Mesodermal cell (in vitro differentiated cells): ENCODE measurements around the gene SLC44A1. TPM values are rescaled to one million over a fixed set of nuclear protein-coding genes. Genes with fewer than 3 reads are reported as not detected.

Experiments
- H3K27ac ChIP-seq: 2 replicates; pipeline ENCODE4 v1.7.0; 2013; ENCODE audit warnings: mild to moderate bottlenecking, low read depth, low read length, moderate library complexity; ENCODE audit not compliant: severe bottlenecking
- H3K36me3 ChIP-seq: 2 replicates; pipeline ENCODE4 v1.7.1; 2013; ENCODE audit warnings: mild to moderate bottlenecking, low read length, moderate library complexity; ENCODE audit not compliant: control insufficient read depth, insufficient read depth
- H3K4me1 ChIP-seq: one replicate; pipeline ENCODE4 v1.7.1; 2013; ENCODE audit warnings: mild to moderate bottlenecking, low read length; ENCODE audit not compliant: insufficient read depth, control insufficient read depth, poor library complexity, severe bottlenecking
- H3K4me3 ChIP-seq: 2 replicates; pipeline ENCODE4 v1.7.0; 2013; ENCODE audit warnings: low read length, control low read depth, mild to moderate bottlenecking; ENCODE audit not compliant: insufficient read depth, poor library complexity, severe bottlenecking; ENCODE audit errors: extremely low read depth
- H3K9me3 ChIP-seq: 2 replicates; pipeline ENCODE4 v1.7.1; 2013; ENCODE audit warnings: mild to moderate bottlenecking, low read length, moderate library complexity; ENCODE audit not compliant: control insufficient read depth
- WGBS, 2 experiments: methylation state at CpG; one replicate each; pipeline ENCODE4 v1.1.5; 2013; ENCODE audit warnings: missing lambda C conversion rate in 2 of 2; ENCODE audit not compliant: insufficient coverage in 2 of 2; 5-methylcytosine and 5-hydroxymethylcytosine counted together
- polyA plus RNA-seq, 2 experiments: library from polyadenylated mRNA; stranded (reverse); fragments of 50-300 nt; gene quantifications; one replicate each; pipeline ENCODE4 v1.2.3, GENCODE V29; 2013

SLC44A1 gene
- 54.9 TPM for polyA plus RNA-seq (2013, experiment 1 of 2)
- 49.1 TPM for polyA plus RNA-seq (2013, experiment 2 of 2)

DNA sequence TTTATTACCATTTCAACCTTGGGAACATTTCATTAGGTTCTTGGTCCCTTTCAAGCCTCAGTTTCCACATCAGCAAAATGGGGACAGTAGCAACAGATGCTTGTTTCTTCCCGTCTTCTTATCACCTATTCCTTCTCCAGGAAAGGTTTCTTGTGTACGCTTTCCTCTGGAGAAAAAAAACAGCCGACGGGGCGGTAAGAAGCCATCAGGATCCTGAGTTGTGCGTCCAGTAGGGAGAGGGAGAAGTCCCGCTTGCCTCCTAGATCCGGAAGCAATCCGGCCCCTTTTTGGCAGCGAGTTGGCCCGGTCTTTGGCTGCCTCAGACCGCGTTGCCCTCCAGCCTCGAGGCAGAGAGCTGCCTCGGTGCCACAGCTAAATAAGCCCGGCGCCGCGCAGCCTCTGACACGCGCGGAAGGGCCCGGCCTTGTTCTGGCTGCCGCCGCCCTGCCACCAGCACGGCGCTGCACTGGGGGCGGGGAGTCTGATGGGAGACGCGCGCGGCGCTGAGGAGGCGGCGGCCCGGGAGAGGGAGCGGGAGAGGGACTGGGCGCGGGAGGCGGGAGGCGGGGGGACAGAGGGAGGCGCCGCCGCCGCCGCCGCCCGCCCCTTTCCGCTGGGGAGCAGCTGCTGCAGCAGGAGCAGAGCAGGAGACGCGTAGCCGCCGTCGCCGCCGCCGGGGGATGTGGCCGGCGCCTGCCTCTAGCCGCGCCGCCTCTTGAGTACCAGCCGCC lies at the start of gene SLC44A1:
Gene SLC44A1 (plus strand): TSS at position 649 of the 731 bp plus-strand sequence. CDS start 218 bp downstream, outside the sequence.
- Histone ChIP-seq H3K27ac (peak within 1 kb of the TSS; percentile 89), H3K4me1 (peaks cover 33% of the 10 kb centered on the region)
- 1 to 4% methylated on average over 42 to 46 of the region's 63 CpGs for WGBS, 2 experiments

DNA sequence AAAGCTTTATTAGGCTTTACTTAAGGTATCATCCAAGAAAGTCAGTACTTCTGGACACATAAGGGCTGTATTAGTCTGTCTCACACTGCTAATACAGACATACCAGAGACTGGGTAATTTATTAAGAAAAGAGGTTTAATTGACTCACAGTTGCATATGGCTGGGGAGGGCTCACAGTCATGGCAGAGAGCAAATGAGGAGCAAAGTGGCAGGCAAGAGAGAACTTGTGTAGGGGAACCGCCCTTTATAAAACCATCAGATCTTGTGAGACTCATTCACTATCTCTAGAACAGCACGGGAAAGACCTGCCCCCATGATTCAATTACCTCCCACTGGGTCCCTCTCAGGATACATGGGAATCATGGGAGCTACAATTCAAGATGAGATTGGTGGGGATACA lies 49.2 kb upstream of the SLC44A1 start:
- Histone ChIP-seq H3K9me3 (no peaks in the 10 kb centered on the region), H3K4me3 (no peak overlapping the region), H3K4me1 (no peaks in the 10 kb centered on the region), H3K27ac (no peak overlapping the region), H3K36me3 (no peaks in the 10 kb centered on the region)
- 100% methylated on average over 1 of the region's 2 CpGs for WGBS, 2 experiments

More for the DNA sequence above, at the start of gene SLC44A1:
- Histone ChIP-seq H3K9me3 (no peaks in the 10 kb centered on the region), H3K4me3 (peak within 1 kb of the TSS; percentile 97), H3K36me3 (no peaks in the 10 kb centered on the region)

DNA sequence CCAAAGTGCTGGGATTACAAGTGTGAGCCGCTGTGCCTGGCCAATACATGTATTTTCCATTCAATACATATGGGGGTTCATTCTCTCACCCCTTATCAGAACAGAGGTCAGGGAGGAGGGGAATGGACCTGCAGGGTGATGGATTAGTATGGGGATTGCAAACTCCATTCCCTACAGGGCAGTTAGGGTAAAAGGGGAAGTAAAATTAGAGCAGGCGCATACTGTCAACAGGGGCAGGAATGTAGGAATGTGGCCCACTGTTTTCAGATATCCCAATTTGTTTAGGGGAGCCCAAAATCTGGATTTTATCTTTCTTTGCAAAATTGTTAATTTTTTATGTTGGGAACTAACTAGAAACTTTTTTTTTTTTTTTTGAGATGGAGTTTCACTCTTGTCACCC lies 46.4 kb upstream of the SLC44A1 start:
- 100% methylated on average over 1 of the region's 2 CpGs for WGBS, 2 experiments
- H3K4me1 ChIP-seq, result no peaks in the 10 kb centered on the region
- H3K9me3 ChIP-seq, result no peaks in the 10 kb centered on the region
- H3K36me3 ChIP-seq, result no peaks in the 10 kb centered on the region
- H3K27ac ChIP-seq, result no peak overlapping the region
- H3K4me3 ChIP-seq, result no peak overlapping the region

DNA sequence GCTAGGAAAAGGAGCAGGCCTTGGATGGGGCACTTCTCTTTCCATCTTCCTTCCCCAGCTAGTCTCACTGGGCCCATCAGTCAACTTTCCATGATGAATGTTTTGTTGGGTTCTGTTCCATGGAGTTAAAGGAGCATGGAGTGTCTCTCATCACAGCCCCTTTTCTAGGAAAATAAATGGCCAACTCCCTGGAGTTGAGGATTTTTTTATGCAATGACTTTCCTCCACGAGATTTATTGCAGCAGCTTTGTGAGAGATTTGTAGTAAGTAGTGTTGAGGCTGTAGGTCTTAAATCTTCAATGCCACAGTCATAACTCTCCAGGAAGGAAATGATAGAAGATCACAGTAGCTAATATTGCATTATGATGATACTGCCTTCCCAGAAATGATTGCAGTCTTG lies 45.6 kb upstream of the SLC44A1 start:
- H3K9me3 ChIP-seq, result no peaks in the 10 kb centered on the region
- no peaks in the 10 kb centered on the region for H3K36me3 ChIP-seq
- H3K4me1 ChIP-seq, result no peaks in the 10 kb centered on the region
- no peak overlapping the region for H3K27ac ChIP-seq
- no peak overlapping the region for H3K4me3 ChIP-seq
- WGBS, 2 experiments, result 80 to 100% methylated on average over 1 of the region's 1 CpG

DNA sequence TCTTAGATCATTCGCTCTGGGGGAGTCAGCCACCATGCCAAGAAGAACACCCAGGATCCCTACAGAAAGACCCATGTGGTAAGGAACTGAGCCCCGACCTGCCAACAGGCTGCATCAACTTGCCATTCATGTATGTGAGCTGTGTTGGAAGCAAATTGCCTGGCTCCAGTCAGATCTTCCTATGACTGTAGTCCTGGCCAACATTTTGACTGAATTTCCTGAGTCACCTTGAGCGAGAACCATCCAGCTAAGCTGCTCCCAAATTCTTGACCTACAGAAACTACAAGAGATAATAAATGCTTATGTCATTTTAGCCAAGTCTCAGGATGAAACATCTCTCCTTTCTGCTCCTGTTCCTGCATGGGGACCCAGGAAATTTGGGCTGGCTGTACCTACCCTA lies 40.0 kb upstream of the SLC44A1 start:
- Histone ChIP-seq H3K27ac (no peak overlapping the region), H3K4me3 (no peak overlapping the region), H3K4me1 (no peaks in the 10 kb centered on the region), H3K36me3 (no peaks in the 10 kb centered on the region), H3K9me3 (no peaks in the 10 kb centered on the region)
- WGBS, 2 experiments, result 86 to 92% methylated on average over 1 to 2 of the region's 3 CpGs

DNA sequence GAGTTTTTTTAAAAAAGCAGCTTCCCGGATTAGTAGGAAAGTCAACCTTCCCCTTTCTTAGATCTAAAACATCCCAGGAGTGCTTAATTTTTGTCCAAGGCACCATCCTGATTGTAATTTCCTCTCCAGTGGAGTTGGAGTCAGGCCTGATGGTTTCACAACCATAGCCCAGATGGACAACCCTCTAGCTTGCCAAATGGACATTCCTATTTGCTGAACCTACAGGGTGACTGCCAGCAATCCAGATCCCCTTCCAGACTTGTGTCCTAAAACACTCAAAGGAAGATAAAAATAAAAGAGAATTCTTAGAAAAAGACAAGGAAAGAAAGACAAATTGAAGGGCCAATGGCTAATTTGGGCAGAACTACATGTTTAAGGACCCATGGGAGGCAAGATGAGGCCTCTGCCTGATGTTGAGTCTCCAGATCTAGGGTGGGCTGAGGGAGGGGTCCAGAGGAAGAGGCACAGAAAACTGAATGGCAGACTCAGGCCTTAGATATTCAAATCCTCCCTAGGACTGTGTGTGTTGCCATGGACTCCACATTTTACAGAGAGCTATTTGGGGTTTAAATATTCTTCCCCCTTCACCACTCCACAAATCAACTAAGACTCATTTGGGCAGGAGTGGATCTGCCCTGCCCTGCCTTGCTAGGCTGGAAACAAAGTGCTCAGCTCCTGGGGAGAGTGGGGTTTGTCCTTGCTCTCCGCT lies 38.5 kb upstream of the SLC44A1 start:
- Histone ChIP-seq H3K4me3 (no peak overlapping the region), H3K4me1 (no peaks in the 10 kb centered on the region), H3K27ac (no peak overlapping the region), H3K9me3 (no peaks in the 10 kb centered on the region), H3K36me3 (no peaks in the 10 kb centered on the region)
- WGBS, 2 experiments, result 100% methylated on average over 1 to 2 of the region's 2 CpGs

DNA sequence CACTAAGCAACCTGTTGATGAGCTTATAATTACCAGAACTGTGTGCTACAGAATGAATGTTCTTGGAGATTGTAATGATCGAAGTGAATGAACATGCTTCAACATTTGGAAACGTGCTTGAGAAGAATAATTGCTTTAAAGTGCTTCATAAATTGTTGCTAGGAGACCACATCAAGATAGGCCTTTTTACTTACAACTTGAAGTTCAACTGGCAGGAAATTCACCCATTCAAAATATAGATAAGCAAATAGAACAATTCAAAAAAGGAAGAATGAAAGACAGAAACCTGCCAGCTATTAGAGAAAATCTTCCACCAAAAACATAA lies 38.0 kb upstream of the SLC44A1 start:
- Histone ChIP-seq H3K4me3 (no peak overlapping the region), H3K9me3 (no peaks in the 10 kb centered on the region), H3K27ac (no peak overlapping the region), H3K4me1 (no peaks in the 10 kb centered on the region), H3K36me3 (no peaks in the 10 kb centered on the region)
- WGBS, 2 experiments, result 100% methylated on average over 1 of the region's 2 CpGs; no CpG with 5 or more reads in 1 of the 2 experiments

DNA sequence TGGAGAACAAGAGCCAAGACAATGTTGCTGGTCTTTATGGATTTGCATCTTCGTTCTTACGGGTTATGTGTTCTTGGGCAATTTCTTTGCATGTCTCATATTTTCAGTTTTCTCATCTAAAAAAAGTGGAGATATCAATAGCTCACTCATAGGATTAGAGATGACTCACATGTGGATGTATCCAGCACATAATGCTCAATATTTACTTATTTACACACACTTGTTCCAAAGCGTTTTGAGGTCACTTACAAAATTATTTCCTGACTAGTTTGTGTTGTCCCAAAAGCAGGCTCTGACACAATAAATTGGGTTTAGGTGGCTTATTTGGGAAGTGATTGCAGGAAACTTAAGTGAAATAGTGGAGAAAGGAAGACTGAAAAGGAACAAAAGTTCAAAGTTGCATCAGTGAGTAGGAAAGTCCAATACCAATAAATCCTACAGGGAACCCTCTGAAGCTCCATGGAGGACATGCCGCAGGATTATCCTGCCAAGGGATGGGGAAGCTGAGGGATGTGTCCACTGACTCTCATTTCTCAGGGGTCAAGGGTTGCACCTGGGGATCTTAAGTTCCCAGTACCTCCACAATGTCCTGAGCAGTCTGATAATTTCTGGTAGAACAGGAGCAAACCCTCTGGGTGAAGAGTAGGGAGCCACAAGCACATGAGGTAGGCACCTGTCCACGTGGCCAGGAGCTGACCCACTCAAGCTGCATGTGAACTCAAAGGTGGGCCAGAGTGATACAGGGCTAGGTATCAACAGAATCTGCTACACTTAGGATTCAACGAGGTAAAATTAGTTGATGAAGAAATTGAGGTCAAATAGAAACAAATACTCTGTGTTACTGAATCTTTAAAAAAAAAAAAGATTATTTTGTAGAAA lies 37.4 kb upstream of the SLC44A1 start:
- no peaks in the 10 kb centered on the region for H3K9me3 ChIP-seq
- no peak overlapping the region for H3K27ac ChIP-seq
- H3K4me3 ChIP-seq, result no peak overlapping the region
- no peaks in the 10 kb centered on the region for H3K36me3 ChIP-seq
- H3K4me1 ChIP-seq, result no peaks in the 10 kb centered on the region
- WGBS, 2 experiments, result 95 to 100% methylated on average over 3 to 4 of the region's 6 CpGs

DNA sequence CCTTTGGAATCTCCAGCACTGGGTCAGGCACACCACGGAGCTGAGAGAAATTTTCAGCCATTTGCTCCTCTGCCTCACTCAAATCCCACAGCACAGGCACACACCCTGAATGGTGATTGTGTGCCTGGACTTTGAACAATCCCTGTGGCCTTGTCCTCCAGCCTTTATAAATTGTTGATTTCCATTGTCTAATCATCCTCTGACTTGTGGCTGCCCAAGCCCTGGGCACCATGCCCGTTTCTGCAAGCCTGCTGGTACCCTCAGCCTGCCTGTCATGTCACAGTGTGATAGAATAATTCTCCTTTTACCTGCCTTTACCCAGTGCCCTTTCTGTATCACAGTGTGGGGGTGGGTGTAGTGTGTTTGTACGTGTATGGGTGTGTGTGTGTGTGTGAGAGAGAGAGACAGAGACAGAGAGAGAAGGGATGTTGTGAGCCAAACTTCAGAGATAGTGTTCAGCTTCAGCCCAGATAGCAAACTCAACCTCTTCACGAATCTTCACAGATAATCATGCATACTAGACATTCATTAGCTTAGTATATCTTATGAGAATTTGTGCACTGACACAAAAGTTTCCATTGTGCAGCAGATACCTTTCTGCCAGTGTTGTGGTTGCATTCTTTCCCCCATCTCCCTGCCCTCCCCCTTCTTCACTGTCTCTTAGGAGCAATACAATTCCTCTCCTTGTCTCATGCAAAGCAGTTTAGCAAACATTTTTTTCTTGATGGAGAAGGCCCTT lies 27.8 kb upstream of the SLC44A1 start:
- H3K36me3 ChIP-seq, result no peaks in the 10 kb centered on the region
- H3K4me1 ChIP-seq, result peaks cover 3% of the 10 kb centered on the region
- H3K27ac ChIP-seq, result no peak overlapping the region
- WGBS, 2 experiments, result 91% methylated on average over 2 of the region's 4 CpGs; no CpG with 5 or more reads in 1 of the 2 experiments
- no peaks in the 10 kb centered on the region for H3K9me3 ChIP-seq
- no peak overlapping the region for H3K4me3 ChIP-seq

DNA sequence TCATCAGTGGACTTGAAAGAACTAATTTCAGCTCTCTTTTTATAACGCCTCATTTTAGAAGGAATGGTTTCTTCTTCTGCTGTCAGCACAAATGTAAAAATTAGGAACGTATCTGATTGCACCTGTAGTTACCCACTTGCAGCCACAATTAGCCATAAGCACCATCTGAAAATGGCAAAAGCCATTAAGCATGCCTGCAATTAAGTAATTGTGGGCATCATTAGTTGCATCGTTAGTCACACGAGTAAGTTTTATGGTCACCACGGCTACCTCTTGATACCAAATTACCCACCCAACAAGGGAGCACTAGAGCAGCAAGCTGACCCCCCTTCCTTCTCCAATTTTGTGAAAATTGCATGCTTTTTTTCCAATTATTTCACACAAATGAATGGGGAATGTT lies 25.8 kb upstream of the SLC44A1 start:
- 95 to 96% methylated on average over 4 to 5 of the region's 5 CpGs for WGBS, 2 experiments
- H3K4me1 ChIP-seq, result peaks cover 3% of the 10 kb centered on the region
- peaks cover 7% of the 10 kb centered on the region for H3K9me3 ChIP-seq
- no peaks in the 10 kb centered on the region for H3K36me3 ChIP-seq
- H3K27ac ChIP-seq, result no peak overlapping the region
- no peak overlapping the region for H3K4me3 ChIP-seq
